ENCODE results near the gene PHC2.

Gene PHC2

GRCh38 chr1:33454646-33455282 is 23.9 kb upstream of the PHC2 start:
- no peak for DNase-seq (ENCODE audit: low read depth in 2 of 3, low spot score in 2 of 3)

GRCh38 chr1:33446590-33446989 is 15.7 kb upstream of the PHC2 start:
- no peak for DNase-seq (ENCODE audit: low read depth in 2 of 3, low spot score in 2 of 3)

- no peak for DNase-seq (ENCODE audit: low read depth in 2 of 3, low spot score in 2 of 3)
Measured at GRCh38 chr1:33445108-33445507, 14.2 kb upstream of the PHC2 start.

- no peak for DNase-seq (ENCODE audit: low read depth in 2 of 3, low spot score in 2 of 3)
Measured at GRCh38 chr1:33443705-33444180, 12.8 kb upstream of the PHC2 start.

- DNase-seq (ENCODE audit: low read depth in 2 of 3, low spot score in 2 of 3): no peak
Measured at GRCh38 chr1:33443080-33443704, 12.3 kb upstream of the PHC2 start.

- no peak for DNase-seq (ENCODE audit: low read depth in 2 of 3, low spot score in 2 of 3)
Measured at GRCh38 chr1:33442141-33442540, 11.2 kb upstream of the PHC2 start.

- no peak for DNase-seq (ENCODE audit: low read depth in 2 of 3, low spot score in 2 of 3)
Measured at GRCh38 chr1:33441088-33441745, 10.3 kb upstream of the PHC2 start.

- DNase-seq (ENCODE audit: low read depth in 2 of 3, low spot score in 2 of 3): no peak
Measured at GRCh38 chr1:33439662-33440061, 8.8 kb upstream of the PHC2 start.

GRCh38 chr1:33438364-33439160 is 7.7 kb upstream of the PHC2 start:
- no peak for DNase-seq (ENCODE audit: low read depth in 2 of 3, low spot score in 2 of 3)

- DNase-seq (ENCODE audit: low read depth in 2 of 3, low spot score in 2 of 3): no peak
Measured at GRCh38 chr1:33436557-33437285, 5.8 kb upstream of the PHC2 start.

GRCh38 chr1:33435096-33435820 is 4.4 kb upstream of the PHC2 start:
- no peak for DNase-seq (ENCODE audit: low read depth in 2 of 3, low spot score in 2 of 3)

- no peak for DNase-seq (ENCODE audit: low read depth in 2 of 3, low spot score in 2 of 3)
Measured at GRCh38 chr1:33434363-33434750, 3.5 kb upstream of the PHC2 start.

GRCh38 chr1:33433509-33434362 is 2.8 kb upstream of the PHC2 start:
- DNase-seq (ENCODE audit: low read depth in 2 of 3, low spot score in 2 of 3): no peak

- DNase-seq (ENCODE audit: low read depth in 2 of 3, low spot score in 2 of 3): no peak
Measured at GRCh38 chr1:33429856-33430691, 821 bp downstream of the PHC2 start.

- no peak for DNase-seq (ENCODE audit: low read depth in 2 of 3, low spot score in 2 of 3)
Measured at GRCh38 chr1:33429332-33429731, 1.6 kb downstream of the PHC2 start.

- DNase-seq (ENCODE audit: low read depth in 2 of 3, low spot score in 2 of 3): no peak
Measured at GRCh38 chr1:33428661-33429060, 2.2 kb downstream of the PHC2 start.

GRCh38 chr1:33426916-33427315 is 4.0 kb downstream of the PHC2 start:
- DNase-seq (ENCODE audit: low read depth in 2 of 3, low spot score in 2 of 3): no peak

- no peak for DNase-seq (ENCODE audit: low read depth in 2 of 3, low spot score in 2 of 3)
Measured at GRCh38 chr1:33425900-33426299, 5.0 kb downstream of the PHC2 start.

GRCh38 chr1:33424610-33425009 is 6.3 kb downstream of the PHC2 start:
- no peak for DNase-seq (ENCODE audit: low read depth in 2 of 3, low spot score in 2 of 3)
